ENCODE results near the gene APBA2. TPM values are rescaled to one million over a fixed set of nuclear protein-coding genes. Genes with fewer than 3 reads are reported as not detected.

The APBA2 gene
- polyA plus RNA-seq, 2 of the 4 experiments (the other 2 are of a cell fraction), result 11.4 to 12.6 TPM

DNA sequence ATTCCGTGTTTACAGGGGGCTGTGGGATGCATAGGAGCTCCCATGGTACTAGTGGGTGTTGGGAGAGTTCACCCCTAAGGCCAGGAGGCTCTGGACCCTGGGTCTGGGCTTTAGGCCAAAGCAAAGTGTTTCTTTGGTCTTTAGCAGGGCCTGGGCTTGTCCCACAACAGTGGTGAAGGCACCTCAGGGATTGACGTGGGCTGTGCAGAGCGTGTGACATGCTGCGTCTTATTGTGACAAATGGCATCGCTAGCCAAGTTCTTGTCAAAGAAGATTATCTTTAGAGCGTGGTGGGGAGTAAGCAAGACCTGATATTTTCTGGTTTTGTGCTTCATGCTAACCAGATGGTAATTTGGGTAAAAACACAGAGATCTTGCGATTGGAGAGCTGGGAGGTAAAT lies 170.1 kb downstream of the APBA2 start:
- Histone ChIP-seq H3K27ac (no peak overlapping the region), H3K4me3 (no peak overlapping the region), H3K4me2 (no peak overlapping the region), H3K9me3 (no peaks in the 10 kb centered on the region; the same call in 2 of the 3 replicates), H3K4me1 (no peaks in the 10 kb centered on the region)
- no peak for DNase-seq (ENCODE audit: low read depth in 1 of 2, low spot score in 1 of 2)
- ChIA-PET POLR2A (no interaction called here), CTCF (interaction anchor here (0.6 to 1.0 kb wide), 2 partner anchors 15 to 693 kb away, joined by 3 read pairs; no protein-coding TSS in a partner anchor)
- FAIRE-seq, result no peak
- no peak for ATAC-seq
- TF ChIP-seq JUN (IDR thresholded peaks at IDR 0.05) (no peak), SMC3 (IDR thresholded peaks at IDR 0.05) (no peak), HOXB13 (CRISPR knock-in tag; IDR thresholded peaks at IDR 0.05; ENCODE audit: low read depth) (no peak), ZNF302 (CRISPR knock-in tag; IDR thresholded peaks at IDR 0.05) (no peak), NPAS2 (CRISPR knock-in tag; IDR thresholded peaks at IDR 0.05; ENCODE audit: borderline replicate concordance) (no peak)
- 86% methylated on average over 7 of the region's 7 CpGs for WGBS (ENCODE audit: missing lambda C conversion rate)

DNA sequence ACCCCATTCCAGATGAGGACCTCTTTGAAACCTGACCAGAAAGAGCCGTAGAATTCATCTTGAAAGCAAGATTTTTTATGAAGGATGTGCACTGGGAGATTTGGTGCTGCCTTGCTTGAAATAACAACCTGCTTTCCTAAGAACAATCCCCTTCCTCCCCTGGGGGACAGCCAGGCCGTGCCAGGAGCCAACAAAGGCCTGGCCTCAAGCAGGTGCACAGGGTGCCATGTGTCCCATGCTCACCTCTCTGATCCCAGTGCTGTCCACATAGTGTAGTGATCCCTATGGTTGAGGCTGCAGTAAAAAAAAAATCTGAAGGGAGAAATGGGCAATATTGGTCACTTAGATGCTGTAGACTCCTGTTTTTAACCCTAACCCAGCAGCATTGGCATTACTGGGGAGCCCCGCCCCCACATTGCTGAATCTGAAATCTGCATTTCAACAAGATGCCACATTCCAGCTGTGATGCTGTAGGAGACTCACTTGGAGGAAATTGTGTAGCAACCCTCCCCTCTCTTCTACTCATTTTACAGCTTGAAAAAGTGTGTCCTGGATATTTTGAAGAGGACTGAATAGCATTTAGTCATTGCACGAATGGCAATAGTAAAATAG lies 171.2 kb downstream of the APBA2 start:
- 57% methylated on average over 4 of the region's 4 CpGs for WGBS (ENCODE audit: missing lambda C conversion rate)
- H3K27ac ChIP-seq, result no peak overlapping the region
- ChIA-PET POLR2A (no interaction called here), CTCF (interaction anchor here (1.0 kb wide), 1 partner anchor 14 kb away, joined by 3 read pairs; no protein-coding TSS in a partner anchor)
- no peaks in the 10 kb centered on the region for H3K4me1 ChIP-seq
- H3K9me3 ChIP-seq, result no peaks in the 10 kb centered on the region; the same call in 2 of the 3 replicates
- TF ChIP-seq RAD21 (conservative IDR thresholded peaks at IDR 0.05 in 1 of 2, IDR thresholded peaks at IDR 0.05 in 1 of 2) (no peak), JUNB (IDR thresholded peaks at IDR 0.05) (no peak), SMC3 (IDR thresholded peaks at IDR 0.05) (no peak), HEYL (CRISPR knock-in tag; IDR thresholded peaks at IDR 0.05) (no peak), EP300 (IDR thresholded peaks at IDR 0.05) (no peak), CBX2 (IDR thresholded peaks at IDR 0.05; ENCODE audit: borderline replicate concordance, low read depth) (no peak), EHMT2 (IDR thresholded peaks at IDR 0.05; ENCODE audit: low read depth) (no peak), RNF2 (IDR thresholded peaks at IDR 0.05; ENCODE audit: borderline replicate concordance, low read depth) (no peak), JUN (IDR thresholded peaks at IDR 0.05) (no peak), GATA3 (IDR thresholded peaks at IDR 0.05; ENCODE audit: borderline replicate concordance) (no peak)
- no peak overlapping the region for H3K4me3 ChIP-seq
- FAIRE-seq, result no peak
- no peak for DNase-seq (ENCODE audit: low read depth in 1 of 2, low spot score in 1 of 2)
- no peak overlapping the region for H3K4me2 ChIP-seq
- no peak for ATAC-seq

DNA sequence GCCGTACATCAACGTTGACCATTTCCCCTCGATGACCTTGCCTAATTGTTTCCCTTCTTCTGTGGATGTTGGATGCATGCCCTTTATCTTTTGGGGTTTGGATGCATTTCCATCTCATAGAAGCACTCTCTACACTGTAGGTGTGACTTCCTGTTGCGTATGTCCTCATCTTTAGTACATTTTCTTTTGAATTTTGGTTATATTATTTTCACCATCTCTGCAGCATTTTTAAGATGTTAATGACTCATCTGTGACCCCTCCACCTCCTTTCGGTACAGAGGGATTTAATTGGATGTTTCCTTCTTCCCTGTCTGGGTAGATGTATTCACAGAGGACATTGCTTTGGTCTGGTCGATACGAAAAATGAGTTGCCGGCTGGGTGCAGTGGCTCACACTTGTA lies 172.1 kb downstream of the APBA2 start:
- ATAC-seq, result no peak
- whole genome bisulfite sequencing (ENCODE audit: missing lambda C conversion rate), result 80% methylated on average over 8 of the region's 8 CpGs
- Histone ChIP-seq H3K27ac (no peak overlapping the region), H3K4me3 (no peak overlapping the region), H3K4me2 (no peak overlapping the region), H3K4me1 (no peaks in the 10 kb centered on the region), H3K9me3 (no peaks in the 10 kb centered on the region; the same call in 2 of the 3 replicates)
- DNase-seq (ENCODE audit: low read depth in 1 of 2, low spot score in 1 of 2), result no peak
- CTCF ChIA-PET, result no interaction called here
- POLR2A ChIA-PET, result no interaction called here
- TF ChIP-seq RCOR1 (IDR thresholded peaks at IDR 0.05; ENCODE audit: low read depth, low read length), result no peak
- FAIRE-seq, result no peak

DNA sequence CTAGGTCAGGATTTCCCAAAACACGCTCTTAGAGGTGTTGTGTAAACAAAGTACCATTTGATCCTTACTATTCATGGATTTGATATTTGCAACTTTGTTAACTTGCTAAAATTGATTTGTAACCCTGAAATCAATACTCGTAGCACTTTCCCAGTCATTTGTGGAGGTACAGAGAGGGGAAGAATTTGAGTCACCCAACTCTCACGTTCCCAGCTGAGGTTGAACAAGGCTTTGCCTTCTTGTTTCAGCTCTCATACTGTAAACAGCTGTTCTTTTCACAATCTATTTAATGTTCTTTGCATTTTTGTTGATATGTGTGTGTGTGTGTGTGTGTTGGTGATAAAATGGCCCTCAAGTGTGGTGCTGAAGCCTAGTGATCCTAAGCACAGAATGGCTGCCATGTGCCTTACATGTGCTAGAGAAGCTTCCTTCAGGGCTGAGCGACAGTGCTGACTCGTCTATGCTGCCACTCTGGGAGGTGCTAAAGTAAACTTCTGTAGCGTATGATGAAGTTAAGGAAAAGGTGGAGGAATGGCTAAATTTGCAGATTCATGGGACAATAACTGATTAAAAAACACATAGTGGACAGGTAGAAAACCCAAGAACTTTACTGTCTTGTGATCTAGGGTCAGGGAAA lies 173.2 kb downstream of the APBA2 start:
- H3K4me1 ChIP-seq, result no peaks in the 10 kb centered on the region
- DNase-seq (ENCODE audit: low read depth in 1 of 2, low spot score in 1 of 2) (no peak), ATAC-seq (no peak), FAIRE-seq (no peak)
- WGBS (ENCODE audit: missing lambda C conversion rate), result 84% methylated on average over 6 of the region's 6 CpGs
- H3K4me3 ChIP-seq, result no peak overlapping the region
- no peak overlapping the region for H3K27ac ChIP-seq
- ChIA-PET POLR2A (no interaction called here), CTCF (interaction anchor here (1.2 to 1.5 kb wide), 2 partner anchors 27 to 32 kb away, joined by 3 to 4 read pairs; no protein-coding TSS in a partner anchor)
- H3K9me3 ChIP-seq, result no peaks in the 10 kb centered on the region
- no peak overlapping the region for H3K4me2 ChIP-seq
- TF ChIP-seq RAD21 (conservative IDR thresholded peaks at IDR 0.05 in 1 of 2, IDR thresholded peaks at IDR 0.05 in 1 of 2) (no peak), FOXS1 (CRISPR knock-in tag; IDR thresholded peaks at IDR 0.05) (no peak), POLR2A (IDR thresholded peaks at IDR 0.05; ENCODE audit: low read length) (no peak), HOXB13 (CRISPR knock-in tag; IDR thresholded peaks at IDR 0.05; ENCODE audit: low read depth) (no peak), ZFP36 (IDR thresholded peaks at IDR 0.05; ENCODE audit: borderline replicate concordance, partially characterized antibody) (no peak), RCOR1 (IDR thresholded peaks at IDR 0.05; ENCODE audit: low read depth, low read length) (no peak), JUN (IDR thresholded peaks at IDR 0.05) (no peak), SMC3 (IDR thresholded peaks at IDR 0.05) (no peak), CHD2 (IDR thresholded peaks at IDR 0.05; ENCODE audit: low read length, partially characterized antibody) (no peak), RFX5 (IDR thresholded peaks at IDR 0.05) (no peak), MAZ (IDR thresholded peaks at IDR 0.05; ENCODE audit: borderline replicate concordance, low read depth, low read length) (no peak), NFE2L2 (conservative IDR thresholded peaks at IDR 0.05; ENCODE audit: low read length) (no peak), HEYL (CRISPR knock-in tag; IDR thresholded peaks at IDR 0.05) (no peak), RNF2 (IDR thresholded peaks at IDR 0.05; ENCODE audit: borderline replicate concordance, low read depth) (no peak)
- TF ChIP-seq, protein P1, sequence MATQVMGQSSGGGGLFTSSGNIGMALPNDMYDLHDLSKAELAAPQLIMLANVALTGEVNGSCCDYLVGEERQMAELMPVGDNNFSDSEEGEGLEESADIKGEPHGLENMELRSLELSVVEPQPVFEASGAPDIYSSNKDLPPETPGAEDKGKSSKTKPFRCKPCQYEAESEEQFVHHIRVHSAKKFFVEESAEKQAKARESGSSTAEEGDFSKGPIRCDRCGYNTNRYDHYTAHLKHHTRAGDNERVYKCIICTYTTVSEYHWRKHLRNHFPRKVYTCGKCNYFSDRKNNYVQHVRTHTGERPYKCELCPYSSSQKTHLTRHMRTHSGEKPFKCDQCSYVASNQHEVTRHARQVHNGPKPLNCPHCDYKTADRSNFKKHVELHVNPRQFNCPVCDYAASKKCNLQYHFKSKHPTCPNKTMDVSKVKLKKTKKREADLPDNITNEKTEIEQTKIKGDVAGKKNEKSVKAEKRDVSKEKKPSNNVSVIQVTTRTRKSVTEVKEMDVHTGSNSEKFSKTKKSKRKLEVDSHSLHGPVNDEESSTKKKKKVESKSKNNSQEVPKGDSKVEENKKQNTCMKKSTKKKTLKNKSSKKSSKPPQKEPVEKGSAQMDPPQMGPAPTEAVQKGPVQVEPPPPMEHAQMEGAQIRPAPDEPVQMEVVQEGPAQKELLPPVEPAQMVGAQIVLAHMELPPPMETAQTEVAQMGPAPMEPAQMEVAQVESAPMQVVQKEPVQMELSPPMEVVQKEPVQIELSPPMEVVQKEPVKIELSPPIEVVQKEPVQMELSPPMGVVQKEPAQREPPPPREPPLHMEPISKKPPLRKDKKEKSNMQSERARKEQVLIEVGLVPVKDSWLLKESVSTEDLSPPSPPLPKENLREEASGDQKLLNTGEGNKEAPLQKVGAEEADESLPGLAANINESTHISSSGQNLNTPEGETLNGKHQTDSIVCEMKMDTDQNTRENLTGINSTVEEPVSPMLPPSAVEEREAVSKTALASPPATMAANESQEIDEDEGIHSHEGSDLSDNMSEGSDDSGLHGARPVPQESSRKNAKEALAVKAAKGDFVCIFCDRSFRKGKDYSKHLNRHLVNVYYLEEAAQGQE (IDR thresholded peaks at IDR 0.05), result no peak
- TF ChIP-seq, protein P2, sequence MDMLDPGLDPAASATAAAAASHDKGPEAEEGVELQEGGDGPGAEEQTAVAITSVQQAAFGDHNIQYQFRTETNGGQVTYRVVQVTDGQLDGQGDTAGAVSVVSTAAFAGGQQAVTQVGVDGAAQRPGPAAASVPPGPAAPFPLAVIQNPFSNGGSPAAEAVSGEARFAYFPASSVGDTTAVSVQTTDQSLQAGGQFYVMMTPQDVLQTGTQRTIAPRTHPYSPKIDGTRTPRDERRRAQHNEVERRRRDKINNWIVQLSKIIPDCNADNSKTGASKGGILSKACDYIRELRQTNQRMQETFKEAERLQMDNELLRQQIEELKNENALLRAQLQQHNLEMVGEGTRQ (IDR thresholded peaks at IDR 0.05), result no peak
- TF ChIP-seq, protein P3, sequence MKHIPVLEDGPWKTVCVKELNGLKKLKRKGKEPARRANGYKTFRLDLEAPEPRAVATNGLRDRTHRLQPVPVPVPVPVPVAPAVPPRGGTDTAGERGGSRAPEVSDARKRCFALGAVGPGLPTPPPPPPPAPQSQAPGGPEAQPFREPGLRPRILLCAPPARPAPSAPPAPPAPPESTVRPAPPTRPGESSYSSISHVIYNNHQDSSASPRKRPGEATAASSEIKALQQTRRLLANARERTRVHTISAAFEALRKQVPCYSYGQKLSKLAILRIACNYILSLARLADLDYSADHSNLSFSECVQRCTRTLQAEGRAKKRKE (CRISPR knock-in tag; IDR thresholded peaks at IDR 0.05; ENCODE audit: low read depth), result no peak
